Pancreas (tissue), 10 donors: ENCODE data around the gene ERICH6. TPM values are rescaled to one million over a fixed set of nuclear protein-coding genes. Genes with fewer than 3 reads are reported as not detected.

Experiments used
- ATAC-seq, 4 donors: fragments of 200-7000 bp; cut with Tn5 transposase; one replicate each; pipeline versions ENCODE4 v1.8.0 to v1.9.1; 2020; ENCODE audit warnings: mild to moderate bottlenecking in 4 of 4, moderate library complexity in 4 of 4
- DNase-seq, 6 donors: peaks; one replicate each; pipeline ENCODE4 v3.0.0-alpha.2; 2020
- FAIRE-seq: peaks from 2 replicates; lab custom pipeline; 2012; peaks lifted over from hg19 to GRCh38; lab: Jason Lieb, UNC
- H3K27ac ChIP-seq, 4 donors: fragments of 200-600 bp; sonication (generic); 1 replicate in 3 of 4; 2 replicates in 1 of 4; pipeline versions ENCODE4 v1.5.0 to v1.8.0; 2020
- H3K27me3 ChIP-seq, 4 donors: fragments of 200-600 bp; one replicate each; pipeline ENCODE4 v1.8.0; 2021
- H3K36me3 ChIP-seq, 3 donors: fragments of 200-600 bp; sonication (generic) in 1 of 3; one replicate each; pipeline versions ENCODE4 v1.5.0 to v1.8.0; 2020 to 2021
- H3K4me1 ChIP-seq, 3 donors: fragments of 200-600 bp; one replicate each; pipeline ENCODE4 v1.8.0; 2021
- H3K4me3 ChIP-seq, 4 donors: fragments of 200-600 bp; sonication (generic) in 2 of 4; one replicate each; pipeline versions ENCODE4 v1.5.0 to v1.8.0; 2020 to 2021
- H3K9me3 ChIP-seq, 4 donors: fragments of 200-600 bp; one replicate each; pipeline ENCODE4 v1.8.0; 2021
- CTCF ChIP-seq, 4 donors: fragments of 200-600 bp; sonication (generic) in 3 of 4; IDR thresholded peaks; one replicate each; pipeline versions ENCODE4 v1.5.0 to v1.8.0; 2021; ENCODE audit warnings: antibody characterized with exemption in 4 of 4
- WGBS, 2 donors: extraction: QIAGEN DNeasy Blood & Tissue Kit; methylation state at CpG; one replicate each; pipeline ENCODE4 v1.1.7; 2013; 5-methylcytosine and 5-hydroxymethylcytosine counted together
- intact Hi-C, 3 donors: fragments of 100-400 bp; cut with DNase I; formaldehyde crosslinking; loops; one replicate each; pipeline versions ENCODE4 v1.11.1 to v1.14.2; 2022
- polyA plus RNA-seq, 2 donors: library from polyadenylated mRNA; stranded (reverse); fragments of 200-250 nt; gene quantifications; one replicate each; pipeline ENCODE4 v1.2.3, GENCODE V29; 2013
- total RNA-seq, 6 donors: library from RNA; stranded (reverse); fragmentation: NEBNext Ultra II Directional in 4 of 6; extraction: Animal tissue kit (Norgen Biotek cat#: 25700) in 4 of 6; gene quantifications; one replicate each; pipeline versions ENCODE4 v1.2.1 to v1.2.4, GENCODE V29; 2021 to 2023
- donor health status: healthy with polysubstance abuse.
- donor health status: DM: no; HTN: no; CAD: no; lungs with moderate emphysema.
- donor health status: DM: no; HTN: no; CAD: no.
- donor health status: control.
- donor health status: control.
- donor health status: Bipolar disorder and iron deficiency.
- donor health status: DM: yes; HTN: yes; CAD: no.
- donor health status: DM: no; HTN: no; CAD: no.
- donor health status: DM: no; HTN: no; CAD: no.
- donor health status: DM: yes; HTN: yes; CAD: no.

Gene ERICH6
- total and polyA plus RNA-seq, 8 donors: 0.09 TPM; not detected in 7

GRCh38 chr3:150744041-150744918 lies 40.6 kb upstream of the ERICH6 start:
- TF ChIP-seq CTCF (IDR thresholded peaks at IDR 0.05): no peak
- Histone ChIP-seq H3K4me3 (no peak overlapping the region), H3K27me3 (no peaks in the 10 kb centered on the region), H3K36me3 (no peaks in the 10 kb centered on the region), H3K27ac (peak overlapping the region in 1 of 4 donors; percentile 15), H3K9me3 (no peaks in the 10 kb centered on the region), H3K4me1 (peaks cover 21 to 33% (median 33%) of the 10 kb centered on the region in 3 donors)
- FAIRE-seq (no peak), DNase-seq (no peak), ATAC-seq (peak in 1 of 4 donors; percentile 4)
- WGBS, 2 donors: 35 to 40% methylated on average over 8 of the region's 8 CpGs
- intact Hi-C loops: no loop called here

- Histone ChIP-seq H3K4me3 (no peak overlapping the region), H3K9me3 (no peaks in the 10 kb centered on the region), H3K36me3 (no peaks in the 10 kb centered on the region), H3K4me1 (peaks cover 19 to 33% (median 28%) of the 10 kb centered on the region in 3 donors), H3K27me3 (no peaks in the 10 kb centered on the region), H3K27ac (no peak overlapping the region)
- FAIRE-seq: no peak
- intact Hi-C loops: no loop called here
- DNase-seq: no peak
- TF ChIP-seq CTCF (IDR thresholded peaks at IDR 0.05): no peak
- ATAC-seq: no peak
- WGBS, 2 donors: 67 to 80% methylated on average over 2 of the region's 2 CpGs
Observed at GRCh38 chr3:150743508-150743907, 39.8 kb upstream of the ERICH6 start.

GRCh38 chr3:150742679-150743078 lies 39.0 kb upstream of the ERICH6 start:
- WGBS, 2 donors: 97 to 98% methylated on average over 4 of the region's 4 CpGs
- no peaks in the 10 kb centered on the region for H3K9me3 ChIP-seq
- no peak for DNase-seq
- peaks cover 23 to 34% (median 33%) of the 10 kb centered on the region in 3 donors for H3K4me1 ChIP-seq
- no peak for TF ChIP-seq CTCF (IDR thresholded peaks at IDR 0.05)
- no peaks in the 10 kb centered on the region for H3K36me3 ChIP-seq
- no peak for ATAC-seq
- intact Hi-C loops: no loop called here
- FAIRE-seq: no peak
- no peak overlapping the region for H3K4me3 ChIP-seq
- H3K27ac ChIP-seq: no peak overlapping the region
- no peaks in the 10 kb centered on the region for H3K27me3 ChIP-seq

- intact Hi-C loops: no loop called here
- peaks cover 20 to 37% (median 35%) of the 10 kb centered on the region in 3 donors for H3K4me1 ChIP-seq
- H3K4me3 ChIP-seq: no peak overlapping the region
- ATAC-seq: no peak
- 96 to 98% methylated on average over 15 of the region's 15 CpGs for WGBS, 2 donors
- no peak for FAIRE-seq
- no peak overlapping the region for H3K27ac ChIP-seq
- DNase-seq: no peak
- no peaks in the 10 kb centered on the region for H3K36me3 ChIP-seq
- no peak for TF ChIP-seq CTCF (IDR thresholded peaks at IDR 0.05)
- no peaks in the 10 kb centered on the region for H3K27me3 ChIP-seq
- no peaks in the 10 kb centered on the region for H3K9me3 ChIP-seq
Observed at GRCh38 chr3:150742141-150742523, 38.4 kb upstream of the ERICH6 start.
